Hepatocyte (in vitro differentiated cells): Measurements from ENCODE around the gene RRP15. TPM values are rescaled to one million over a fixed set of nuclear protein-coding genes. Genes with fewer than 3 reads are reported as not detected.
A peak's percentile ranks its signal among the peaks of the same experiment; 100 is the strongest.

ENCODE experiments used
- DNase-seq: peaks from one replicate; pipeline ENCODE4 v3.0.0-alpha.2; 2016; ENCODE audit warnings: low spot score
- H2AFZ ChIP-seq: fragments of 200-600 bp; sonication (generic); 2 replicates; pipeline ENCODE4 v1.6.0; 2016; ENCODE audit warnings: antibody characterized with exemption, mild to moderate bottlenecking
- H3K27ac ChIP-seq: fragments of 200-600 bp; sonication (generic); 2 replicates; pipeline ENCODE4 v1.5.1; 2016; ENCODE audit warnings: mild to moderate bottlenecking
- H3K27me3 ChIP-seq: fragments of 200-600 bp; sonication (generic); 2 replicates; pipeline ENCODE4 v1.6.1; 2016
- H3K36me3 ChIP-seq: fragments of 200-600 bp; sonication (generic); replicated peaks from 2 replicates; pipeline ENCODE4 v1.5.1; 2016; ENCODE audit warnings: low read depth; ENCODE audit not compliant: insufficient read depth
- H3K4me1 ChIP-seq: fragments of 200-600 bp; sonication (generic); 2 replicates; pipeline ENCODE4 v1.5.1; 2016; ENCODE audit warnings: mild to moderate bottlenecking, moderate library complexity; ENCODE audit not compliant: insufficient read depth
- H3K4me2 ChIP-seq: fragments of 200-600 bp; sonication (generic); 2 replicates; pipeline ENCODE4 v1.6.0; 2016
- H3K4me3 ChIP-seq: fragments of 200-600 bp; sonication (generic); 2 replicates; pipeline ENCODE4 v1.5.1; 2016; ENCODE audit warnings: mild to moderate bottlenecking
- H3K79me2 ChIP-seq: fragments of 200-600 bp; sonication (generic); 2 replicates; pipeline ENCODE4 v1.6.0; 2017; ENCODE audit warnings: mild to moderate bottlenecking
- H3K9me2 ChIP-seq: fragments of 200-600 bp; sonication (generic); replicated peaks from 2 replicates; pipeline ENCODE4 v1.6.0; 2017; ENCODE audit warnings: mild to moderate bottlenecking; ENCODE audit not compliant: insufficient read depth
- H3K9me3 ChIP-seq: fragments of 200-600 bp; sonication (generic); 2 replicates; pipeline ENCODE4 v1.5.1; 2016; ENCODE audit warnings: low read depth, mild to moderate bottlenecking
- H4K20me1 ChIP-seq: fragments of 200-600 bp; sonication (generic); 2 replicates; pipeline ENCODE4 v1.6.0; 2016; ENCODE audit warnings: mild to moderate bottlenecking; ENCODE audit not compliant: insufficient read depth, poor library complexity, severe bottlenecking
- CTCF ChIP-seq: fragments of 200-600 bp; sonication (generic); IDR thresholded peaks from 2 replicates; pipeline ENCODE4 v1.5.1; 2016; ENCODE audit warnings: antibody characterized with exemption, mild to moderate bottlenecking; ENCODE audit not compliant: poor library complexity
- EZH2 ChIP-seq: fragments of 200-600 bp; sonication (generic); IDR thresholded peaks from 2 replicates; pipeline ENCODE4 v1.6.1; 2016; ENCODE audit warnings: antibody characterized with exemption, mild to moderate bottlenecking, borderline replicate concordance
- EZH2phosphoT487 ChIP-seq: fragments of 200-600 bp; sonication (generic); IDR thresholded peaks from one replicate; pipeline ENCODE4 v1.6.1; 2018; ENCODE audit warnings: antibody characterized with exemption, mild to moderate bottlenecking, low read depth, moderate library complexity; ENCODE audit not compliant: unreplicated experiment, severe bottlenecking
- WGBS: methylation state at CpG from one replicate; pipeline ENCODE4 v1.1.6; 2016; ENCODE audit warnings: low lambda C conversion rate; ENCODE audit errors: missing lambda C conversion rate; 5-methylcytosine and 5-hydroxymethylcytosine counted together
- polyA plus RNA-seq: library from polyadenylated mRNA; unstranded; fragments of >200 nt; fragmentation: Nextera tagmentation; extraction: Ambion mirVana; gene quantifications from 2 replicates; pipeline ENCODE4 v1.2.1, GENCODE V29; 2016
- total RNA-seq: library from RNA; depleted of rRNA; stranded (reverse); fragments of >200 nt; gene quantifications from 2 replicates; pipeline ENCODE4 v1.2.3, GENCODE V29; 2014

The RRP15 gene
- total and polyA plus RNA-seq, 2 experiments from 2014 or later: 6.7 to 9.0 TPM

GRCh38 chr1:218257971-218258370 lies 27.1 kb upstream of the RRP15 start:
- Histone ChIP-seq H3K9me3 (no peaks in the 10 kb centered on the region), H3K4me1 (no peaks in the 10 kb centered on the region), H3K4me2 (no peak overlapping the region), H3K79me2 (no peaks in the 10 kb centered on the region), H3K4me3 (no peak overlapping the region), H3K27me3 (no peaks in the 10 kb centered on the region), H3K27ac (no peak overlapping the region), H3K36me3 (no peaks in the 10 kb centered on the region), H4K20me1 (no peaks in the 10 kb centered on the region), H3K9me2 (no peaks in the 10 kb centered on the region), H2AFZ (no peak overlapping the region)
- DNase-seq: no peak
- TF ChIP-seq CTCF (no peak), EZH2phosphoT487 (no peak), EZH2 (no peak)
- WGBS: 75% methylated on average over 2 of the region's 2 CpGs

- Histone ChIP-seq H3K4me1 (no peaks in the 10 kb centered on the region), H3K4me2 (no peak overlapping the region), H4K20me1 (no peaks in the 10 kb centered on the region), H3K27ac (no peak overlapping the region), H3K9me3 (no peaks in the 10 kb centered on the region), H3K9me2 (no peaks in the 10 kb centered on the region), H3K4me3 (no peak overlapping the region), H3K36me3 (no peaks in the 10 kb centered on the region), H3K27me3 (no peaks in the 10 kb centered on the region), H2AFZ (no peak overlapping the region), H3K79me2 (no peaks in the 10 kb centered on the region)
- no peak for DNase-seq
- 94% methylated on average over 1 of the region's 1 CpG for WGBS
- TF ChIP-seq EZH2phosphoT487 (no peak), CTCF (no peak), EZH2 (no peak)
Measured at GRCh38 chr1:218259339-218259738, 25.8 kb upstream of the RRP15 start.

GRCh38 chr1:218259800-218260199 lies 25.3 kb upstream of the RRP15 start:
- H4K20me1 ChIP-seq: no peaks in the 10 kb centered on the region
- H3K4me1 ChIP-seq: no peaks in the 10 kb centered on the region
- no peak overlapping the region for H2AFZ ChIP-seq
- no peaks in the 10 kb centered on the region for H3K79me2 ChIP-seq
- WGBS: 31% methylated on average over 6 of the region's 6 CpGs
- no peak for TF ChIP-seq EZH2phosphoT487
- peak; percentile 29 for TF ChIP-seq CTCF
- no peak overlapping the region for H3K4me3 ChIP-seq
- no peaks in the 10 kb centered on the region for H3K9me3 ChIP-seq
- no peaks in the 10 kb centered on the region for H3K36me3 ChIP-seq
- no peak overlapping the region for H3K4me2 ChIP-seq
- no peaks in the 10 kb centered on the region for H3K9me2 ChIP-seq
- no peak overlapping the region for H3K27ac ChIP-seq
- DNase-seq: peak; percentile 17
- no peaks in the 10 kb centered on the region for H3K27me3 ChIP-seq

- no peaks in the 10 kb centered on the region for H4K20me1 ChIP-seq
- H3K27ac ChIP-seq: no peak overlapping the region
- no peak overlapping the region for H2AFZ ChIP-seq
- H3K9me3 ChIP-seq: no peaks in the 10 kb centered on the region
- no peaks in the 10 kb centered on the region for H3K9me2 ChIP-seq
- no peak for TF ChIP-seq CTCF
- no peak for TF ChIP-seq EZH2phosphoT487
- TF ChIP-seq EZH2: no peak
- no peak overlapping the region for H3K4me2 ChIP-seq
- no peaks in the 10 kb centered on the region for H3K4me1 ChIP-seq
- DNase-seq: no peak
- H3K27me3 ChIP-seq: no peaks in the 10 kb centered on the region
- no peaks in the 10 kb centered on the region for H3K36me3 ChIP-seq
- no peaks in the 10 kb centered on the region for H3K79me2 ChIP-seq
- H3K4me3 ChIP-seq: no peak overlapping the region
- 57% methylated on average over 2 of the region's 2 CpGs for WGBS
Measured at GRCh38 chr1:218262259-218262658, 22.8 kb upstream of the RRP15 start.
